Smooth muscle cell (in vitro differentiated cells): Measurements from ENCODE around the gene FAM25G. TPM values are rescaled to one million over a fixed set of nuclear protein-coding genes. Genes with fewer than 3 reads are reported as not detected.
"Not testable (repeated sequence)": the region's sequence is repeated elsewhere in the genome, so short reads cannot be mapped to it uniquely, and the experiment has no call there.

ENCODE experiments used
- DNase-seq: peaks from one replicate; lab custom pipeline; 2025; ENCODE audit not compliant: unreplicated experiment; lab: John Stamatoyannopoulos, UW
- H2AFZ ChIP-seq: fragments of 200-600 bp; sonication (generic); 2 replicates; pipeline ENCODE4 v1.6.0; 2016; ENCODE audit warnings: antibody characterized with exemption, low read depth, mild to moderate bottlenecking
- H3F3A ChIP-seq: fragments of 200-600 bp; sonication (generic); 2 replicates; pipeline ENCODE4 v1.6.0; 2017; ENCODE audit warnings: antibody characterized with exemption, low read depth
- H3K27ac ChIP-seq: fragments of 200-600 bp; sonication (generic); 2 replicates; pipeline ENCODE4 v1.5.1; 2016; ENCODE audit warnings: low read depth, mild to moderate bottlenecking
- H3K27me3 ChIP-seq: fragments of 200-600 bp; sonication (generic); 2 replicates; pipeline ENCODE4 v1.6.1; 2016; ENCODE audit warnings: low read depth, mild to moderate bottlenecking
- H3K36me3 ChIP-seq: fragments of 200-600 bp; sonication (generic); 2 replicates; pipeline ENCODE4 v1.5.1; 2016; ENCODE audit warnings: low read depth
- H3K4me1 ChIP-seq: fragments of 200-600 bp; sonication (generic); 2 replicates; pipeline ENCODE4 v1.5.1; 2016; ENCODE audit warnings: low read depth
- H3K4me2 ChIP-seq: fragments of 200-600 bp; sonication (generic); 2 replicates; pipeline ENCODE4 v1.6.0; 2016; ENCODE audit warnings: mild to moderate bottlenecking
- H3K4me3 ChIP-seq: fragments of 200-600 bp; sonication (generic); 2 replicates; pipeline ENCODE4 v1.5.1; 2016; ENCODE audit warnings: mild to moderate bottlenecking
- H3K79me2 ChIP-seq: fragments of 200-600 bp; sonication (generic); 2 replicates; pipeline ENCODE4 v1.6.0; 2016; ENCODE audit warnings: low read depth, mild to moderate bottlenecking
- H3K9ac ChIP-seq: fragments of 200-600 bp; sonication (generic); 2 replicates; pipeline ENCODE4 v1.6.0; 2016; ENCODE audit warnings: low read depth
- H3K9me3 ChIP-seq: fragments of 200-600 bp; sonication (generic); replicated peaks from 2 replicates; pipeline ENCODE4 v1.5.1; 2016; ENCODE audit warnings: low read depth
- H4K20me1 ChIP-seq: fragments of 200-600 bp; sonication (generic); 2 replicates; pipeline ENCODE4 v1.6.0; 2016; ENCODE audit warnings: low read depth
- WGBS: methylation state at CpG from one replicate; pipeline ENCODE4 v1.1.7; 2016; ENCODE audit warnings: low lambda C conversion rate; 5-methylcytosine and 5-hydroxymethylcytosine counted together
- polyA plus RNA-seq: library from polyadenylated mRNA; unstranded; fragments of >200 nt; fragmentation: Nextera tagmentation; extraction: Ambion mirVana; gene quantifications from 2 replicates; pipeline ENCODE4 v1.2.1, GENCODE V29; 2016
- total RNA-seq: library from RNA; depleted of rRNA; stranded (reverse); fragments of >200 nt; gene quantifications from 2 replicates; pipeline ENCODE4 v1.2.3, GENCODE V29; 2014

Gene FAM25G
- total and polyA plus RNA-seq, 2 experiments from 2014 or later: not detected

DNA sequence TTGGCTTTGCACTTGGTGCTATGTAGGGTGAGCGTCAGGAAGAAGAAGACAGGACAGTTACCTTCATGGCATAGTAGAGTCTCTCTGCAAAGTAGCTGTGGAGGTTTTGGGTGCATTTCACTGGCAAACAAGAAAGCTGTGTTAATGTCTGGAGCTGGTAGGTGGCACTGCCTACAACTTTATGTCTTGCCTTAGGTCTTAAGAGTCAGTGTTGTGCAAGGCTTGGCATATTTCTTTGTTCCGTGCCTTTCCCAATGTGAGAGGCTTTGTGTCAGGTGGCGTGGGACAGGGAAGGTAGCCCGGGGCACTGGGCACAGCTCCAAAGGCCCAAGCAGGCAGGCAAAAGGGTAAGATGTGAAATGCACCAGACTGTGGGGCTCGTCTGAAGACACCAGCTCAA is 19.4 kb downstream of the FAM25G start:
- H3K27me3 ChIP-seq, H3K36me3 ChIP-seq, H4K20me1 ChIP-seq, H3K4me2 ChIP-seq, H2AFZ ChIP-seq, H3K9ac ChIP-seq, H3K4me3 ChIP-seq, H3K79me2 ChIP-seq, DNase-seq, H3F3A ChIP-seq, H3K27ac ChIP-seq, H3K9me3 ChIP-seq, H3K4me1 ChIP-seq: not testable (repeated sequence)
- WGBS: no CpG with 5 or more reads among the region's 5 CpGs

DNA sequence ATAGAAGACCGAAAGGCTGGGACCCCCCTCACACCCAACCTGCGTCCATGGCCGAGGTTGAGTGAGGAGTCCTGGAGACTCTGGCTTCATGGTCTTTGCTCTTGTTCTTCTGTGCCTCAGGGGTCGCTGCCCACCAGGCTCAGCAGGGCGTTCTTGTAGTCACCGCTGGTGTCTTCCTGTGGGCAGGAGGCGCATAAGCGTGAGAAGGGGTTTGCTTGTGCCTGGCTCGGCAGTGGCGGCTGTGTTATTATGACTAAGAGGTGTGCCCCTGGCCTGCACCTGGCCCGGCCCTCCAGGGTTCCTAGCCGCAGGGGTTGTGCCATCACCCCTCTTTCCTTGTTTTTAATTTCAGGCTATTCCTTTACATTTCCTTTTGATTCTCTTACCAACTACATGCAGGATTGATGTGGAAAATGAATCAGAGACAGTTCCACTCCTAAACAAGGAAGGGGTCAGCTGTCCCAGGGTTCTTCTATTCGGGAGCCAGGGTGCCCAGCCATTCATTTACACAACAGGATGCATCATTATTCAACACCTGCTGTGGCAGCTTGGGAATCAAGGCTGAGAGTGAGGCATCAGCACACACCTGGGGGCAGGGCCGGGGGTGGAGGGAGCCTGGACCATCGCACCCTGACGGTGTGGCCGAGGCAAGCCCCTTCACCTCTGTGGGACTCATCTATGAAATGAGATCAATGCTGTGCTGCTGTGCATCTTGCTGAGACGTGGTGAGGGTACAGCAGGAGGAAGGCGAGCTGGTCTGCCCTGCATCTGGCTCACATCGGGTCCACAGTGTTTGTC is 22.6 kb downstream of the FAM25G start:
- not testable (repeated sequence) for H3K4me1 ChIP-seq, H3K9me3 ChIP-seq

DNA sequence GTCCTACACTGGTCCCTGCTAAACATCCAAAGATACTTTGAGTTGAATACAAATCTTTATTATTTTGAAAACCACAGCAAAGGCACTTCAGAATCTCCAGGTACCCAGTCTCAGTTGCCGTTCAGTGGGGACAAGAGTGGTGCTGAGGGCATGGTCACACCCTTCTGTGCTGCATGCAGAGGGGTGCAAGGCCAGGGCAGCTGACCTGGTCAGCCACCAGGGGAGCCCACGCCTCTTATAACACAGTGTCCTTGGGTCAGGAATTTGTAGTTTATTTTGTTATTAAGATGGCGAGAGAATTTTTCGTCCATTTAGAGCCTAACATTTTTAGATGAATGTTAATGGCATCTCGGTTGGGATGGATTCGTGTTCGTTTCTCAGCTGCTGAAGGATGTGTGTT is 23.5 kb downstream of the FAM25G start:
- H3K27ac ChIP-seq, H3K27me3 ChIP-seq, H3K9me3 ChIP-seq, H4K20me1 ChIP-seq, H3K9ac ChIP-seq, H3K79me2 ChIP-seq, H3F3A ChIP-seq, H3K4me1 ChIP-seq, H3K36me3 ChIP-seq, H3K4me3 ChIP-seq, H3K4me2 ChIP-seq, H2AFZ ChIP-seq, DNase-seq: not testable (repeated sequence)
- 94% methylated on average over 5 of the region's 7 CpGs for WGBS

More for the DNA sequence above, 22.6 kb downstream of the FAM25G start:
- not testable (repeated sequence) for H3K4me3 ChIP-seq, H3K79me2 ChIP-seq, H3K4me2 ChIP-seq, H3K9ac ChIP-seq, H3K27me3 ChIP-seq, H3K27ac ChIP-seq, H3F3A ChIP-seq, H3K36me3 ChIP-seq, DNase-seq, H4K20me1 ChIP-seq, H2AFZ ChIP-seq
- 90% methylated on average over 19 of the region's 20 CpGs for WGBS

DNA sequence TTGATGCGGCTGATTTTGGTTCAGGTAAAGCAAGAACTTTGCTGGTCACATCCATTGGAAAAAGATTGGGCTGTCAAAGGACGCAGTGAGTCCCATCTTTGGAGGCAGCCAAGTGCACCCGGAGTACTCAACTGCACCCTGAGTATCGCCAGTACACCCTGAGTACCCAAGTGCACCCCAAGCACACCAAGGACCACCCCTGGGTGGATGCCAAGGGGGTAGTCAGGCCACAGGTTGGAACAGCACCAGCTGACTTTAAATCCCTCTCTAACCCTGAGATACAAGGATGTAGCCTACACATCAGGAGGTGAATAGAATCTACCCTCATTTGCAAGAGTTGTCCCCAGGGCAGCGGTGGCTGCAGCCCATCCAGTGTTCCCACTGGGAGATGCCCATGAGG is 24.0 kb downstream of the FAM25G start:
- H3K4me1 ChIP-seq, H3F3A ChIP-seq, H3K36me3 ChIP-seq, H3K9ac ChIP-seq, DNase-seq, H3K4me3 ChIP-seq, H2AFZ ChIP-seq, H3K27ac ChIP-seq, H4K20me1 ChIP-seq, H3K9me3 ChIP-seq, H3K79me2 ChIP-seq, H3K27me3 ChIP-seq, H3K4me2 ChIP-seq: not testable (repeated sequence)
- 94% methylated on average over 5 of the region's 5 CpGs for WGBS

DNA sequence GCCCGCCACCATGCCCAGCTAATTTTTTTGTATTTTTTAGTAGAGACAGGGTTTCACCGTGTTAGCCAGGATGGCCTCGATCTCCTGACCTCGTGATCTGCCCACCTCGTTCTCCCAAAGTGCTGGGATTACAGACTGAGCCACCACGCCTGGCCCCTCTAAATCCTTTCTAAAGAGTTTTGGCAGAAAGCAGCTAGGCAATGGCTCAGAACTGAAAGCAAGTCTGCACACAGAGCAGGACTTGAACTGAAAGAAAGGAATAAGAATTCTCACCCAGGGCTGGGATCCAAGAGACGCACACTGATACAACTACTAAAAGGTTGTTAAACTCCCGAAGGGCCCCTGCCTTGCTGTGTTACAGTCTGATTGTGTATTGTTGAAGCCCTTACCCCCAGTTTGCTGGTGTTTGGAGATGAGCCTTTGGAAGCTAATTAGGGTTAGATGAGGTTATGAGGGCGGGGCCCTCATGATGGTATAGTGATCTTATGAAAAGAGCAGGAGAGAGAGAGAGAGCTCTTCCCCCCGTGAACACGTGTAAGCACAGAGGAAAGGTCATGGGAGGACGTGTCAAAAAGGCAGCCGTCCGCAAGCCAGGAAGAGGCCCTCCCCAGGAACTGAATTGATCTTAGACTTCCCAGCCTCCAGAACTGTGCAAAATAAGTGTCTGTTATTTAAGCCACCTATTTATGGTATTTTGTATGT is 26.1 kb downstream of the FAM25G start:
- WGBS: 86% methylated on average over 14 of the region's 14 CpGs
- H4K20me1 ChIP-seq, H3K27ac ChIP-seq, H3F3A ChIP-seq, DNase-seq, H3K79me2 ChIP-seq, H3K4me1 ChIP-seq, H3K4me3 ChIP-seq, H3K27me3 ChIP-seq, H3K9ac ChIP-seq, H3K36me3 ChIP-seq, H2AFZ ChIP-seq, H3K4me2 ChIP-seq, H3K9me3 ChIP-seq: not testable (repeated sequence)

DNA sequence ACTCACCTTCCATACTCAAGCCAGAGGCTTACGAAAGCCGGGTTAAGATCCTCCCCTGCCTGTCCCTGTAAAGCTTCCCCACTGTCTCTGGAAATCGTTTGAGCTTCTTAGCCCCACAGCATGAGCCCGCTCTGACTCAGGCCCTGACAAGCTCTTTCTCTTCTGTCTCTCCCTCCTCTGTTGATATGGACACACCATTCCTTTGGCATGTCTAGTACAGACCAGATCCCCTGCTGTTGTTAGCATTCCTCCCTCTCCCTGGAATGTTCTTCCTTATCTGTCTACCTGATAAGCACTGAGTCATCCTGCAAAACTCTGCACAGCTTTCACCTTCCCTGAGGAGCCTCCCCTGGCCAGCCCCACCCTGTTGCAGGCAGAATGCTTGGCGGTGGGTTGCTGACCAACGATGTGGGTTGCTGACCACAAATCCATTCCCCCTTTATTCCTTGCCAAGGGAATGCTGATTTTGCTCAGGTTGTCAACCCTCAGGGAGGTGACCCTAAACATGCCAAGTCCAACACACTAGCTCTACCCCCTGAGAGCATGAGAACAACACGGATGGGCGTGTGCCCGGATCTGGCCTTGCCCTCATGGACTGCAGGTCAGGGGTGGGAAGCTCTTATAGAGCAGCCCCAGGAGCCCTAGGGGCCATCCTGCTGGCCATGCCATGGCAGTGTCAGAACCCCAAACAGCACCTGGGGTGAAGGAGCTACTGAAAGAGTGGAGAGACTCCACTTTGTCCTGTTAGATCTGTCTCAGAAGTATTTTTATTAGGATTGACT is 28.7 kb downstream of the FAM25G start:
- H3K27ac ChIP-seq: peak overlapping the region; percentile 80
- 78% methylated on average over 3 of the region's 9 CpGs for WGBS
- not testable (repeated sequence) for H3K36me3 ChIP-seq, DNase-seq, H3F3A ChIP-seq, H3K4me2 ChIP-seq, H3K27me3 ChIP-seq, H4K20me1 ChIP-seq, H3K9me3 ChIP-seq, H2AFZ ChIP-seq, H3K9ac ChIP-seq, H3K79me2 ChIP-seq, H3K4me3 ChIP-seq, H3K4me1 ChIP-seq
